Endothelial cell of umbilical vein (primary cell): ENCODE measurements around the gene RAB8A. TPM values are rescaled to one million over a fixed set of nuclear protein-coding genes. Genes with fewer than 3 reads are reported as not detected.

Experiments
- BruUV-seq: library from RNA; stranded (reverse); fragments of 400-500 nt; replicated peaks from 2 replicates; lab custom pipeline; 2021; lab: Mats Ljungman, UMichigan
- CTCF ChIA-PET: fragments of 300-600, 350-600 bp; sonication (Branson Sonifier 250); formaldehyde crosslinking; loops from one replicate; lab custom pipeline; 2021; ENCODE audit warnings: antibody characterized with exemption, inconsistent platforms; lab: Charles Lee
- POLR2A ChIA-PET: fragments of 300-600, 350-600 bp; sonication (Branson Sonifier 250); formaldehyde crosslinking; loops from one replicate; lab custom pipeline; 2021; ENCODE audit warnings: antibody characterized with exemption, inconsistent platforms; lab: Charles Lee
- DNase-seq: peaks from one replicate; pipeline ENCODE4 v3.0.0-alpha.2; 2011; ENCODE audit warnings: low read depth, low spot score
- FAIRE-seq: peaks from 2 replicates; lab custom pipeline; 2011; peaks lifted over from hg19 to GRCh38; lab: Jason Lieb, UNC
- H2AFZ ChIP-seq: 2 replicates; pipeline ENCODE4 v1.6.0; 2012; ENCODE audit warnings: low read depth, low read length, control low read depth, inconsistent platforms
- H3K27ac ChIP-seq: 2 replicates; pipeline ENCODE4 v1.5.1; 2011; ENCODE audit warnings: low read depth, mild to moderate bottlenecking, control low read depth, low read length, moderate library complexity; ENCODE audit not compliant: insufficient read depth
- H3K27me3 ChIP-seq, 2 experiments: 2 replicates each; pipeline versions ENCODE4 v1.6.0 to v1.6.1; 2011; ENCODE audit warnings: low read length in 2 of 2, mixed read lengths in 1 of 2; ENCODE audit not compliant: control insufficient read depth in 2 of 2, insufficient read depth in 2 of 2
- H3K36me3 ChIP-seq, 2 experiments: 2 replicates in 1 of 2; 3 replicates in 1 of 2; pipeline ENCODE4 v1.5.1; 2011; ENCODE audit warnings: low read length in 2 of 2, mild to moderate bottlenecking in 1 of 2, moderate library complexity in 1 of 2; ENCODE audit not compliant: control insufficient read depth in 2 of 2, insufficient read depth in 2 of 2; ENCODE audit errors: extremely low read depth in 1 of 2
- H3K4me1 ChIP-seq: 3 replicates; pipeline ENCODE4 v1.5.1; 2011; ENCODE audit warnings: mild to moderate bottlenecking, low read length; ENCODE audit not compliant: control insufficient read depth, insufficient read depth; ENCODE audit errors: extremely low read depth
- H3K4me2 ChIP-seq: 2 replicates; pipeline ENCODE4 v1.6.1; 2011; ENCODE audit warnings: low read length, control low read depth, mixed read lengths; ENCODE audit not compliant: insufficient read depth
- H3K4me3 ChIP-seq, 3 experiments: fragments of 200-600 bp in 1 of 3; sonication (generic), shearing (Covaris generic) in 1 of 3; replicated peaks in 1 of 3; 2 replicates each; pipeline ENCODE4 v1.5.1; 2011 to 2016; ENCODE audit warnings: control low read depth in 3 of 3, low read length in 3 of 3, mild to moderate bottlenecking in 2 of 3, inconsistent platforms in 1 of 3, low read depth in 1 of 3, moderate library complexity in 1 of 3; ENCODE audit not compliant: insufficient read depth in 1 of 3
- H3K79me2 ChIP-seq: 2 replicates; pipeline ENCODE4 v1.6.0; 2012; ENCODE audit warnings: low read length, inconsistent platforms; ENCODE audit not compliant: control insufficient read depth, insufficient read depth
- H3K9ac ChIP-seq: replicated peaks from 2 replicates; pipeline ENCODE3; 2011; ENCODE audit warnings: low read length, control low read depth; ENCODE audit not compliant: insufficient read depth; ENCODE audit errors: extremely low read depth
- H3K9me1 ChIP-seq: replicated peaks from 3 replicates; pipeline ENCODE4 v1.6.0; 2011; ENCODE audit warnings: mild to moderate bottlenecking, low read length; ENCODE audit not compliant: control insufficient read depth, insufficient read depth; ENCODE audit errors: extremely low read depth
- H3K9me3 ChIP-seq: replicated peaks from 2 replicates; pipeline ENCODE4 v1.5.1; 2012; ENCODE audit warnings: low read length, inconsistent platforms; ENCODE audit not compliant: control insufficient read depth, insufficient read depth
- H4K20me1 ChIP-seq: replicated peaks from 2 replicates; pipeline ENCODE3; 2011; ENCODE audit warnings: mild to moderate bottlenecking, low read length; ENCODE audit not compliant: control insufficient read depth, insufficient read depth; ENCODE audit errors: extremely low read depth
- CTCF ChIP-seq, 2 donors: IDR thresholded peaks; 1 replicate in 1 of 2; 2 replicates in 1 of 2; pipeline ENCODE4 v1.5.1; 2011; ENCODE audit warnings: low read length in 2 of 2, mild to moderate bottlenecking in 2 of 2, moderate library complexity in 2 of 2, control low read depth in 1 of 2, inconsistent platforms in 1 of 2, low read depth in 1 of 2; ENCODE audit not compliant: insufficient read depth in 1 of 2; ENCODE audit errors: extremely low read depth in 1 of 2
- EZH2 ChIP-seq: IDR thresholded peaks from 2 replicates; pipeline ENCODE4 v1.6.1; 2012; ENCODE audit warnings: borderline replicate concordance, low read depth, mild to moderate bottlenecking, moderate library complexity, low read length, inconsistent platforms; ENCODE audit not compliant: severe bottlenecking
- FOS ChIP-seq: IDR thresholded peaks from 2 replicates; pipeline ENCODE4 v1.6.1; 2011; ENCODE audit warnings: mild to moderate bottlenecking, low read length, moderate library complexity, borderline replicate concordance; ENCODE audit not compliant: insufficient read depth
- GATA2 ChIP-seq: IDR thresholded peaks from 2 replicates; pipeline ENCODE4 v1.7.0; 2011; ENCODE audit warnings: low read depth, mild to moderate bottlenecking, moderate library complexity, mixed read lengths, low read length; ENCODE audit not compliant: insufficient read length, insufficient read depth
- JUN ChIP-seq: IDR thresholded peaks from 2 replicates; pipeline ENCODE4 v1.6.1; 2011; ENCODE audit warnings: borderline replicate concordance, low read depth; ENCODE audit not compliant: insufficient read length, insufficient read depth
- MAX ChIP-seq: IDR thresholded peaks from 2 replicates; pipeline ENCODE4 v1.6.1; 2011; ENCODE audit not compliant: insufficient read depth, insufficient read length
- MYC ChIP-seq: IDR thresholded peaks from one replicate; pipeline ENCODE4 v1.6.1; 2011; ENCODE audit warnings: mild to moderate bottlenecking, low read depth, low read length
- POLR2A ChIP-seq: IDR thresholded peaks from 2 replicates; pipeline ENCODE4 v1.6.1; 2012; ENCODE audit warnings: low read depth, mild to moderate bottlenecking, control low read depth, low read length
- POLR2AphosphoS5 ChIP-seq: IDR thresholded peaks from 2 replicates; pipeline ENCODE4 v1.6.1; 2012; ENCODE audit warnings: low read depth, mild to moderate bottlenecking, control low read depth, low read length, moderate library complexity; ENCODE audit not compliant: insufficient read depth
- dilution Hi-C: fragments of 300-500 bp; cut with MboI; formaldehyde crosslinking; loops from one replicate; pipeline ENCODE4 v1.15.0; 2019; ENCODE audit warnings: low sequenced_read_pairs; ENCODE audit not compliant: extremely low pct_ligation_motif_present
- intact Hi-C: fragments of 100-400 bp; cut with micrococcal nuclease; formaldehyde crosslinking; loops from one replicate; pipeline ENCODE4 v1.10.0; 2022
- polyA plus RNA-seq, 4 experiments: library from polyadenylated mRNA; depleted of rRNA in 3 of 4; stranded (reverse) in 3 of 4; unstranded in 1 of 4; fragments of >200 nt; gene quantifications; 2 replicates each; pipeline versions ENCODE4 v1.2.1 to v1.2.3, GENCODE V29; 2011 to 2012; ENCODE audit warnings: missing spikeins in 1 of 4
- total RNA-seq: library from RNA; stranded (reverse); gene quantifications from 2 replicates; pipeline ENCODE4 v1.2.3, GENCODE V29; 2021

RAB8A gene
- total and polyA plus RNA-seq, 2 donors (not counting 3 experiments of a cell fraction or from before 2014, with no cell fraction given) = 81.5 to 107 TPM

GRCh38 chr19:16121141-16121540, 9.5 kb downstream of the RAB8A start:
- Histone ChIP-seq H3K9me3 (no peaks in the 10 kb centered on the region), H2AFZ (no peak overlapping the region), H3K27me3 (no peaks in the 10 kb centered on the region), H3K9ac (no peak overlapping the region), H4K20me1 (no peaks in the 10 kb centered on the region), H3K27ac (no peak overlapping the region), H3K36me3 (peaks cover 6 to 51% of the 10 kb centered on the region in 2 experiments), H3K4me2 (no peak overlapping the region), H3K4me1 (no peaks in the 10 kb centered on the region), H3K4me3 (no peak overlapping the region), H3K79me2 (peaks cover 6% of the 10 kb centered on the region), H3K9me1 (no peaks in the 10 kb centered on the region)
- TF ChIP-seq EZH2 (no peak), JUN (no peak), POLR2A (no peak)
- POLR2A ChIA-PET = no interaction called here
- DNase-seq (no peak), FAIRE-seq (no peak)
- dilution Hi-C loops = no loop called here
- CTCF ChIA-PET = no interaction called here
- no TSS peak for BruUV-seq
- intact Hi-C loops = no loop called here

DNA sequence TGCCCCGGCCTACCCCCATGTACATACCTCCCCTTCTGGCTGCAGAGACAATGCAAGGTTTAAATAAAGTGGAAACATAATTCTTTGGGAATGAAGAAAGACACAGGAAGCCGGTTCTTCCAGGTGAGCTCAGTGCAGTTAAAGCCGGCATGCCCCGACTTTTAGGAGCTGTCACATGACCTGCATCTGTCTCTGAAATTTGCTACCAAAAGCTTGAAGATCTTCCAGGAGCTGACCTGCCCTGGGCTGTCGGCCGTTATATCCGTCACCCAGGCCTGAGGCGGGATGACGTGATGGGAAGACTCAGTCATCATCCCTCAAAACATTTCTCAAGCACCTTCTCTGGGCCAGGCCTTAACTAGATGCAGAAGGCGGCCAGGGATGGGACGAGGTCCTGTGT, 10.3 kb downstream of the RAB8A start:
- H3K9me1 ChIP-seq = no peaks in the 10 kb centered on the region
- peaks cover under 1% of the 10 kb centered on the region for H3K79me2 ChIP-seq
- FAIRE-seq (no peak), DNase-seq (no peak)
- H4K20me1 ChIP-seq = no peaks in the 10 kb centered on the region
- intact Hi-C loops = no loop called here
- H3K4me3 ChIP-seq = no peak overlapping the region
- dilution Hi-C loops = no loop called here
- no peak overlapping the region for H3K27ac ChIP-seq
- no peak overlapping the region for H2AFZ ChIP-seq
- H3K36me3 ChIP-seq = peaks cover 9 to 51% of the 10 kb centered on the region in 2 experiments
- H3K9ac ChIP-seq = no peak overlapping the region
- ChIA-PET CTCF (no interaction called here), POLR2A (no interaction called here)
- H3K9me3 ChIP-seq = no peaks in the 10 kb centered on the region
- no TSS peak for BruUV-seq
- no peaks in the 10 kb centered on the region for H3K4me1 ChIP-seq
- TF ChIP-seq MYC (no peak), POLR2AphosphoS5 (no peak), EZH2 (no peak), GATA2 (no peak), CTCF (IDR thresholded peaks at IDR 0.05; ENCODE audit: extremely low read depth in 1 of 2, insufficient read depth in 1 of 2, low read depth in 1 of 2, low read length in 2 of 2) (no peak), JUN (no peak), FOS (no peak), POLR2A (no peak), MAX (no peak)
- H3K4me2 ChIP-seq = no peak overlapping the region
- H3K27me3 ChIP-seq = no peaks in the 10 kb centered on the region
